ENCODE data around the gene MESP2.

The MESP2 gene, protein sequence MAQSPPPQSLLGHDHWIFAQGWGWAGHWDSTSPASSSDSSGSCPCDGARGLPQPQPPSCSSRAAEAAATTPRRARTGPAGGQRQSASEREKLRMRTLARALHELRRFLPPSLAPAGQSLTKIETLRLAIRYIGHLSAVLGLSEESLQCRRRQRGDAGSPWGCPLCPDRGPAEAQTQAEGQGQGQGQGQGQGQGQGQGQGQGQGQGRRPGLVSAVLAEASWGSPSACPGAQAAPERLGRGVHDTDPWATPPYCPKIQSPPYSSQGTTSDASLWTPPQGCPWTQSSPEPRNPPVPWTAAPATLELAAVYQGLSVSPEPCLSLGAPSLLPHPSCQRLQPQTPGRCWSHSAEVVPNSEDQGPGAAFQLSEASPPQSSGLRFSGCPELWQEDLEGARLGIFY

DNA sequence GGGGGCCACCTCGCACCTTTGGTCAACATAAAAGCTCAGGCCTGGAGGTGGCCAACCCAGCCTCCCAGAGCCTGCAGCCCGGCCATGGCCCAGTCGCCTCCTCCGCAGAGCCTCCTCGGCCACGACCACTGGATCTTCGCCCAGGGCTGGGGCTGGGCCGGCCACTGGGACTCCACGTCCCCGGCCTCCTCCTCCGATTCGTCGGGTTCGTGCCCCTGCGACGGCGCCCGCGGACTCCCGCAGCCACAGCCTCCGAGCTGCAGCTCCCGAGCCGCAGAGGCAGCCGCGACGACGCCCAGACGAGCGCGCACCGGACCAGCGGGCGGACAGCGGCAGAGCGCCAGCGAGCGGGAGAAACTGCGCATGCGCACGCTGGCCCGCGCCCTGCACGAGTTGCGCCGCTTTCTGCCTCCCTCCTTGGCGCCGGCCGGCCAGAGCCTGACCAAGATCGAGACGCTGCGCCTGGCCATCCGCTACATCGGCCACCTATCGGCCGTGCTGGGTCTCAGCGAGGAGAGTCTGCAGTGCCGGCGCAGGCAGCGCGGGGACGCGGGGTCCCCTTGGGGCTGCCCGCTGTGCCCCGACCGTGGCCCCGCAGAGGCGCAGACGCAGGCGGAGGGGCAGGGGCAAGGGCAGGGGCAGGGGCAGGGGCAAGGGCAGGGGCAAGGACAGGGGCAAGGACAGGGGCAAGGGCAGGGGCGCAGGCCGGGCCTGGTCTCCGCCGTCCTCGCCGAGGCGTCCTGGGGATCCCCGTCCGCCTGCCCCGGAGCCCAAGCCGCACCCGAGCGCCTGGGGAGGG lies at the start of gene MESP2:
TSS of gene MESP2 (plus strand) at position 59 of the 799 bp plus-strand sequence. CDS start at position 85, 26 bp downstream.
- DNase-seq: no peak

DNA sequence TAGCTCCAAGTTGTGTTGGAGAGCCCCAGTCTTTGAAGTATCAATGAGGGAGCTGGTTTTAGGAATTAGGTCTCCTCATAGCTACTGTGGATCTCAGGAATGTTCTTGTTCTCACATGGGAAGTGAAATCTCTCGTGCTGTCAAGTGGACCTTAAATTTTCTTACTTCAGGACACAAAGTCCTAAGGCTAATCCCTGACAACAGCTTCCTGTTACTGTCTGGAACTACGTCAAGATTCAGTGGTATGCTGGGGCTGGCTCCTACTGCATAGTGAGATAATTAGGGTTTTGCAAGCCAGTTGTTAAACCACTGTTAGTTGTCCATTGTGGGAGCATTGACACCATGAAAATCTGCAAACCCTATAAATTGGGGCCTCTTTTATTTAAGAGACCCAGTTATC lies 47.9 kb upstream of the MESP2 start:
- DNase-seq: no peak

DNA sequence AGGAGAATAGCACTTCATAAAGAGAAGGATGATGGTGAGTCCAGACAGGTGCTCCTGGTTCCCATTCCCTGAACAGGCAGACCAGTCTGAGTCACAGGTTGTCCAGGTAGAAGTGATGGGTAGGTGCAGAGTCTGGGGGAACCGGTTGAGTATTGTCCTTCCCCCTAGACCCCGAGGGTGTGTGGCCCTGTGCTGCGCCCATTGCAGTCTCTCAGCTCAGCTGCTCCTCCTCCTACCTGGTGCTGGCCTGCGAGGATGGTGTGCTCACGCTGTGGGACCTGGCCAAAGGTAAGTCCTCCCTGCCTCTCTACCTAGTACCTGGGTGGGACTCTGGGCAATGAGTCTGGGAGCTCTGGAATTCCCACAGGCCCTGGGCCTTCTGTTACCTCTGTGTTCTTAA lies 44.9 kb upstream of the MESP2 start:
- DNase-seq: no peak

DNA sequence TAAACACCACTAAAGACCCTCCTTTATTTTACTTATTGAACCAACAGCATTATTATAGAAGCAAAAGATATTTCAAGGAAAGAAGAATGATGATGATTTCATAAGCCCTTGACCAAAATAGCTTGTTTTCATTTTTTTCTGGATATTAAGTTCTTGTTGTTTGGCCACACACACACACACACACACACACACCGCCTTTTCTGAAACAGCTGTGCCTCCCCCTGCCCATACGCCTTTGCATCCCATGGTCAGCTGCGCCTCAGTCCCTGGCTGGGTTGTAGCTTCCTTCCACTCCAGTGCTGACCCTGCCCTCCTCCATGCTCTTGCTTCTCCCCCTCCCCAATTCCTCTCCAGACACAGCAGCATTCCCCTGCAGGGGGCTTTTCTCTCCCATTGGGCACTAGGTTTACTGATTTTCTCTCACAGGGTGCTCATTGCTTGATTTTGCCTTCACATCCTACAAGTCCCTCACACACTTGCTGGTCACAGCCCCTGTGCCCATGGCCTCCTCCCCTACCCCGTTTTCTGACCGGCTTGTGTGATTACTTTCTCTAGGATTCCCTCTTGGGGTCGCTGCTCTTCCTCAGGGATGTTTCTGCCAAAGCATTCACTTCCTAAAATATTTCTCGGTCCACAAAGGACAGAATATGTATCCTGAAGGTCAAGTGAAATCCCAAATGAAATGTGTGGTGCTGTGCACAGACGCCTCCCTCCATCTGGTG lies 43.5 kb upstream of the MESP2 start:
- no peak for DNase-seq

DNA sequence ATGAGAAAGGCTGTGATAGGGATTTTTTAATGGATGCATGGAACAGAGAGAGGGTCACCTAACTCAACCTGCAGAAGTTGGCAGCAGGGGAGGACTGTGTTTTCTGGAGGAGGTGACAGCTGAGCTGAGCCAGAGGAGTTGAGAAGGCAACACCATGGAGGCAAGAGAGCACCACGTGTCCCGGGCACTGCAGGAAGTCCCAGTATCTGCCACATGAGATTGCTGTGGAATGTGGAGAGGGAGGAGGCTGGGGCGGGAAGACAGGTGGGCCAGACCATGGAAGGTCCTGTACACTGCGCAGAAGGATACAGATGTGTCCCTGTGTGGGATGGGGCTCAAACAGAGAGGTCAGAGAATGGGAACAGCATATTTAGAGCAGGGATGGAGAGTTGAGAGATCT lies 40.4 kb upstream of the MESP2 start:
- DNase-seq: no peak

DNA sequence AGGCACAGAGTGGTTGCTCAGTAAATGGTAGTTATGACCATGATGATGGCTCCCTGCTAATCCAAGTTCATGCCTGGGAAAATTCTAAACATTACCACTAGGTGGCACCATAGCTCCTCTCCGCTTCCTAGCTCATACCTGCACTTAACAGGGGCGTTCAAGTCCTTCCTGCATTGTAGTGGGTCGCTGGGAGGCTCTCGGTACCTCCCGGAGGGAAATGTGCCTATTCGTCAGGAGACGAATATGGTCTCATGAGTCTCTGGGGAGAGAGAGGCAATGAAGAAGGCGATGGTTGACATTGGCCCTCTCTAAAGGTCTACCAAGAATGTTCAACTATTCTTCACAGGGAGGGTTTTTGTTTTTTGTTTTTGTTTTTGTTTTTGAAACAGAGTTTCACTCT lies 36.0 kb upstream of the MESP2 start:
- peak; percentile 50 for DNase-seq

DNA sequence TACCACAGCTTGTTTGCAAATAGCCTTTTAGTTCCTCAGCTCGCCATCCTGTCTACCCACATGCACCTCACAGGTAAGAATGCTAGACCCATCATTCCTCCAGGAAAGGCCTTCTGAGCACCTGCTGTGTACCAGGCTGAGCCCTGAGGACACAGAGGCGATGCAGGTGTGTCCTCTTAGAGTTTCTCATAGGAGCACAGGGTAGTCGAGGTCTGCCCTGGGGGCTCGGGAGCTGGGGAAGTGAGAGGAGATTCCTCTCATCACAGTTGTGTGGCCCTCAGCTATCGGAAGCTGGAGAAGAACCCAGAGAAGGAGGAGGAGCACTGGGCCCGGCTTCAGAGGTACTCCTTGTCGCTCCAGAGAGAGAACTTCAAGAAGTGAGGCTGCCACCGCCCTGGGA lies 33.1 kb upstream of the MESP2 start:
- no peak for DNase-seq

DNA sequence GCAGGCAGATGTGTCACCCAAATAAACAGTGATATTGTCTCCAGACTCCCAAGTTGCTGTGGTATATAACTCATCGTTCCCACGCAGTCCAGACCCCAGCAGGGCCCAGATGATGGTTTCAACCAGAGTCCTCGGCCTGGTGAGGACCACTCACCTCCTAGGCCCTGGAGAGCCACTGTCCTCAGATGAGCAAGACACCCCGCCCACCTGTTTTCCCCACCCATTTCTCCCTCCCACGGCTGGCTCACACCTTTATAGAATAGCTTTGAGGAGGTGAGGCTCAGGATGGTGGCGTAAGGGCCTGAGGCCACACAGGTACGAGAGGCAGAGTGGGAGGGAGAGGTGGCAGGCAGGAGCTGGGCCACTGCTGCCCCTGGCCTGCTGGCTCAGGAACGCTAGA lies 32.5 kb upstream of the MESP2 start:
- DNase-seq: no peak

DNA sequence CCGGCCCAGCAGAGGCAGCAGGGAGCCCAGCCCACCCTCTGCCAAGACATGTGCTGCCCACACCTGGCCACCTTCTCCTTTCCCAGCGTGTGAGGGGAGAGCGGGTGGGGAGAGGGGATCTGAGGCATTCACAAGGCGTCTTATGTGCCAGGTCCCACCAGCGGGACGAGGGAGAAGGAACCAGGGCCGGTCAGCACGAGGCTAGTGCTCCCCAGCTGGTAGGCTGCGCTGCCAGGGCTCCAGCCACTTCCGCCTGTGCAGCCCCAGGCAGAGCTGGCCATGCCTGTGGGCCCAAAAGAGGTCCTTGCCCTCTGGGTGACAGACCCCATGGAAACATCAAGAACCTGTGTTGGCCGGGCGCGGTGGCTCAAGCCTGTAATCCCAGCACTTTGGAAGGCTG lies 31.0 kb upstream of the MESP2 start:
- no peak for DNase-seq

DNA sequence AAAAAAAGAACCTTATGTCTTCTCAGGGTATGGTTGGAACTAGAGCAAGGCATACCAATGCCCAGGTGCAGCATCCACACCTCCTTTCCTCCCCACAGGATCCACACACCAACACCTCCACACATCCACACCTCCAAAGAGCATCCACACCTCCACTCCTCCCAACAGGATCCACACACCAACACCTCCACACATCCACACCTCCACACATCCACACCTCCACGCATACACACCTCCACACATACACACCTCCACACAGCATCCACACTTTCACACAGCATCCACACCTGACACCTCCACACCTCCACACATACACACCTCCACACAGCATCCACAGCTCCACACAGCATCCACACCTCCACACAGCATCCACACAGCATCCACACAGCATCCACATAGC lies 30.4 kb upstream of the MESP2 start:
- DNase-seq: no peak

DNA sequence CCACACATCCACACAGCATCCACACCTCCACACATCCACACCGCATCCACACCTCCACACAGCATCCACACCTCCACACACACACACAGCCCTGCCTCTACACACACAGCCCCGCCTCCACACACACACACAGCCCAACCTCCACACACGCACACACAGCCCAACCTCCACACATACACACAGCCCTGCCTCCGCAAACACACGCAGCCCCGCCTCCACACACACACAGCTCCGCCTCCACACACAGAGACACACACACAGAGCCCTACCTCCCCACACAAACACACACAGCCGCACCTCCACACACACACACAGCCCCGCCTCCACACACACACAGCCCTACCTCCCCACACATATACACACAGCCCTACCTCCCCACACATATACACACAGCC lies 29.7 kb upstream of the MESP2 start:
- DNase-seq: no peak

DNA sequence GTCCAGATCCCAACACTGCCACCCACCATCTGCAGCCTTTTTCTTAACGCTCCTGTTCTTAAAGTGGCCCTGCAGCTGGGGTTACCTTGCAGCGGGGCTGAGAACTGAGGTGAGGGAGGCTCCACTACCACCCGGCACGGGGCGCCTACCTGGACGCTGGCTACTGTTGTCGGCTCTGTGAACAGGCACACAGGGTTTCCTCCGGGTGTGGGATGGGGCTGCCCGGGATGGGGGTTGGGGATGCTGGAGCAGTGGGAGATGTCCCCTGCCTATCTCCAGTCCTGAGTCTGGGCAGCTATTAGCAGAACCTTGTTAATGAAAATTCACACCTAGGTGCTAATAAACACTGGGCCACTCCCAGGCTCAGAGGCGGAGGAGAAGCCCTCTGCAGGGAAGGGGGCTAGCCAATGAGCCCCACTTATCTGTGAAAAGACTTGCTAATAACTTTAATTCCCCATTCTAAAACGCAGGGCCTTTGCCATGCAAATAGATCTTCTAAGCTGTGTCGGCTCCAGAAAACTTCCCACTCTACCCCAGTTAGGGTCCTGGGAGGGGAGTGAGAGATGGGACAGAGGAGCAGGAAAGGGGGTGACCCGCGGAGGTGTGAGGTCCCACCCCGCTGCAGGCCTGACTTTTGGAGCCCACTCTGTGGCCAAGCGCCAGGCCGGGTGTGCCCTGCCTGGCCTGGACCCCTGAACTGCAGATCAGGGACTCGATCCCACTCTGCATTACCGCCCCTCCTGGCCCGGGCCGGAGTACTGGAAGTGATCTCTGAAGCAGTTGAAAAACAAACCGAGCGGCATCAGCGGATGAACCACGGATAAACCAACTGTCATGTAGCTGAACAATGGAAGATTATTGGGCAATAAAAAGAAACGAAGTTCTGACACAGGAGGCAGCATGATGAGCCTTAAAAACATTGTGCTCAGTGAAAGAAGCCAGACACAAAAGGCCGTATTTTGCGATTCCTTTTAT lies 28.1 kb upstream of the MESP2 start:
- no peak for DNase-seq

DNA sequence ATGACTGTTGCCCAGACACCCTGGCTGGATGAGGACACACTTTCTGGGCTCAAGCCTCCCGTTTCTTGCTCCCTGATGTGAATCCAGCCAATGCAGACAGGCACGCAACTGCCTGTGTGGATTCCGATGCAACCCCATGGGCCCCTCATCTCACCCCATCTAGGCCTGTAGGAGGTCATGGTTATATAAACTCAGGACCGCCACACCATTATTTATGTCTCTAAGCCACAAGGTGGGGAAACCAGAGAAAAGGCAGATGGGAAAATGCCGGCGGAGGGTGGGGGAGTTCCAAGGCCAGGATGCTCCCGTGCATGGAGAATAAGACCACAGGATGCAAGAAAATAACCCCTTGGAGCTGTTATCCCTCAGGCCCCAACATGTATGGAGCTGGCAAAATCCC lies 27.1 kb upstream of the MESP2 start:
- no peak for DNase-seq

DNA sequence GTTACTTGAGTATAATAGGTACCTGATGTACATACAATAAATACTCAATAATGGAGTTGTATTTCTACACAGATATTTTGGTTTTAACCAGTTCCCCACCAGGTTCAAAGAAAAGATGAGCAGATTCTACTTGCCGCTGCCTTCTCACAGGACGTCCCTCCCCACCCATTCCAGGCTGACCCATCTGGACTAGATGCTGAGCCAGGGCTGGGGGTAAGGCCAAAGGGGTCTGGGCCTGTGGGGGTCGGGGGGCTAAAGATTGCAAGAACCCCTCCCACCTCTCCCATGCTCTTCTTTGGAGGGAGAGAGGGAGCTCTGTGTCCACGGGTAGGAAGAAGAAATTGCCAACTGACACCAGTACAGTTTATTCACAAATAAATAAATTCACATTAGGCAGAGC lies 26.6 kb upstream of the MESP2 start:
- DNase-seq: no peak

DNA sequence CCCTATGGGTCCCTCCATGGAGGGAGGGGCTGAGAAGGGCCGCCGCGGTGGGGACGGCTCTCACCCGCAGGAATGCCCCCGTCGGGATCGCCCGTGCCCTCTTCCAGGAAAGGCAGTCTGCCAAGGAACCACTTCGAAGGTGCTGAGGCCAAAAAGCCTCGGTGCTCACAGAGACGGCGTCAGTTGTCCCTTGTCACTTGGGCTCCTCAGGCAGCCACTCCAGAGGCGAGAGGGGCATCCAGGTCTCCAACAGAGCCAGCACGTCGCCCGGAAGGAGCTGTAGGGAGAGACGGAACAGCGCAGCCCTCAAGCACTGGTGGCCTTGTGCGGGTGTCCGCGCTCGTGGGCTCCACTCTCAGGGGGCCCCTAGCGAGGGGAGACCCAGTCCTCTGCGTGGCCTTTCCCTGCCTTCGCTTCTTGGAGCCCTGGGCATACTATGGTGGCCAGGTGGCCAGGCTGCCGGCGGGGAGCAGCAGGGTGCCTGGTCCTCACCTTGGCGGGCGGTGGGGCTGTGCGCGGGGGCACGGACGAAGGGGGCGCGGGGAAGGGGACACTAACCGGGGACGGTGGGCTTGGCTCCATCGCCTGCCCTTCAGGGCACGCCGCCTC lies 26.1 kb upstream of the MESP2 start:
- no peak for DNase-seq

DNA sequence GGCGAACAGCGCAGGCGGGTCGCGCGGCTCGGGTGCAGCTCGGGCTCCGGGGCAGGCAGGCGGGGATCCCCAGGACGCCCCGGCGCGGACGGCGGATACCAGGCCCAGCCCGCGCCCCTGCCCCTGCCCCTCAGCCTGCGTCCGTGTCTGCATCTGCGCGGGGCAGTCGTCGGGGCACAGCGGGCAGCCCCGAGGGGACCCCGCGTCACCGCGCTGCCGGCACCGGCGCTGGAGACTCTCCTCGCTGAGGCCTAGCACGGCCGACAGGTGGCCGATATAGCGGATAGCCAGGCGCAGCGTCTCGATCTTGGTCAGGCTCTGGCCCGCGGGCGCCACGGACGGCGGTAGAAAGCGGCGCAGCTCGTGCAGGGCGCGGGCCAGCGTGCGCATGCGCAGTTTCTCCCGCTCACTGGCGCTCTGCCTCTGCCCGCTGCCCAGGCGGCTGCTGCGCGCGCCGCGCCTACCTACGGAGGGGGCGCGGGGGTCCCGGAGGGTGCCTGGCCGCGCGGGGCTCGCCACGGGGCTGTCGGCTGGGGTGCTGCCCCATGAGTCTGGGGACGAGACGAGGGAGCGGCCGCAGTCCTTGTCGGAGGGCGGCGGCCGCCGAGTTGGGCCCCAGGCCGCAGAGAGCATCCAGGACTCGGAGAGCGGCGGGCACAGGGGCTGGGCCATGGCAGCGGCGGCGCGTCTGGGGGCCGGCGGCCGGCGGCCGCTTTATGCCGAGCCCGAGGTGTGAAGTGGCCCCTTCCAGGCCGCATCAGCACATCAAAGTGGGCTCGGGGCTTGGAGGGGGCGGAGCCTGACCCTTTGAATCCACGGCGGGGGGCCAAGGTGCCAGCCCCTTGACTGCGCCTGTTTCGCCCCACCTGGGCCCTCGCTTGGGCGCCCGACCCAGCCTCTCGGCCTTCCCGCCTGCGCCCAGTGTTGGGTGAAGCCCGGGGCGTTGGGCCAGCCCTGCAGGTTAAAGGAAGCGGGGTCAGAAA lies 25.3 kb upstream of the MESP2 start, which contains the start of gene MESP1:
TSS of gene MESP1 (minus strand) at position 690 of the 983 bp plus-strand sequence. CDS start at position 672, 18 bp downstream.
- DNase-seq: peak; percentile 90

DNA sequence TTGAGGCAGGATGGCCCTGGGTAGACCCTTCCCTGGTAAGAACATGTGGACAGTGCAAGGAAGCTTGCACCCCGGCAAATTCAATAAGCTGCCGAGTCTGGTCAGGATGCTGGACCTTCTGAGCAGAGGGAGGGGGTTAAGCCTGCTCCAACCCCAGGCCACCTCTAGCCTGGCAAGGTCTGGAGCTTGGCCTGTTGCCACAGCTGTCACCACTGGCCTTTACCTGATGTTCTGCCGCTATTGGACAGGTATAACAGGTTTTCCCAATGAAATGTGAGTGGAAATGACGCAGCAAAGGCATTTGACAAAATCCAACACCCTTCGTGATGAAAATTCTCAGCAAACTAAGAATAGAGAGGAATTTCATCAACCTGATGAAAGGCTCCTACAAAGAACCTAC lies 24.4 kb upstream of the MESP2 start:
- DNase-seq: no peak

DNA sequence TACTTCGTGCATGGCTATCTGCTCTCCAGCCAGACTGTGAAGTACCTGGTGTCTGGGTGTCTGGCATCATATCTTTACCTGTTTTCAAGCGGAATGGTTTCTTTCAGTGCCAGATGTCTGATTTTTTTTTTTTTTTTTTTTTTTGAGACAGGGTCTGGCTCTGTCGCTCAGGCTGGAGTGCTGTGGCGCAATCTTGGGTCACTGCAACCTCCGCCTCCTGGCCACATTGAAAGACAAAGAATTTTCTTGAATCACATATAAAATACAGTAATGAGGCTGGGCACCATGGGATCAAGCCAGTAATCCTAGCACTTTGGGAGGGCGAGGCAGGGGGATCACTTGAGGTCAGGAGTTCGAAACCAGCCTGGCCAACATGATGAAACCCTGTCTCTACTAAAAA lies 22.3 kb upstream of the MESP2 start:
- DNase-seq: no peak

DNA sequence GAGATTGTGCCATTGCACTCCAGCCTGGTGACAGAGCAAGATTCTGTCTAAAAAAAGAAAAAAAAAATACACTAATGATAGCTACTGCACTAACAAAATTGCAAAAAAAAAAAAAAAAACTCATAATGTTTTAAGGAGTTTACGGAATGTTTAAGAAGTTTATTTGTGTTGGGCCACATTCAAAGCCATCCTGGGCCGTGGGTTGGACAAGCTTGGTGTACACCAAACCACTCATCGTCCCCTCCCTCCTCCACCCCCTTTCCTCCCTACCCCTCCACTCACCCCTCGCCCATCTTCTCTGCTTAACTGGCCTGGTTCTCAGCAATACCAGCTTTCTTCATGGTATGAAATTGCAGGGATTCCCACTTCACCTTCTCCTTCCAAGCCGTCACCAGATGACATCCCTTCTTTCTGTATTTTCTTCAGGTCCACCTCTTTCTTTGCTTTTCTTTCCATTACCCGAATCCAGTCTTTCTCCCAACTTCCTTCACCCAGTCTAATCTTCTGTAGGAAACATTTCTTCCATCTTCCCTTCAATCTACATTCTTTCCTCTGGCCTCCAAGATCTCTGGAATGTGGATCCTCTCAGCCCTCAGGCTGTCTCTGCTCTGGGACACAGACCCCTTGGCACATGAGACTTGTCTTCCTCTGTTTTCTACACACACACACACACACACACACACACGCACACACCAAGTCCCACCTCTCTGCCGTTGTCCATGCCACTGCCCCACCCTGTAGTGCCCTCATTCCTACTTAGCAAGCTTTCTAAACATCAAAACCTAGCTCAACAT lies 21.6 kb upstream of the MESP2 start:
- DNase-seq: no peak

DNA sequence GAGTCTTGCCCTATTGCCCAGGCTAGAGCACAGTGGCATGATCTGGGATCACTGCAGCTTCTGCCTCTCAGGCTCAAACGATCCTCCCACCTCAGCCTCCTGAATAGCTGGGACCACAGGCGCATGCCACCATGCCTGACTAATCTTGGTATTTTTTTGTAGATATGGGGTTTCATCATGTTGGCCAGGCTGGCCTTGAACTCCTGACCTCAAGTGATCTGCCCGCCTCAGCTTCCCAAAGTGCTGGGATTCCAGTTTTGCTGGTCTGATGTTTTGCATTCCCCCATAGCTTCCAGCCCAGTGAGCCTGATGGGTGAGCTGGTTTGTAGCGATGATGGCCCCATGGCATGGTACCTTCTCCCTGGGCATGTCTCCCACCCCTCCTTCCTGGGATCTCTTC lies 20.4 kb upstream of the MESP2 start:
- no peak for DNase-seq

Data from NK-92 treated with Interleukin-12 subunit alpha and Interleukin-12 subunit beta, amount 100 ng/mL, for 24 hours (cell line).